ENCODE data around the gene AKAP13. TPM values are rescaled to one million over a fixed set of nuclear protein-coding genes. Genes with fewer than 3 reads are reported as not detected.

The AKAP13 gene
- total and polyA plus RNA-seq, 9 donors: 45.3 to 190 (median 98.6) TPM

GRCh38 chr15:85649372-85649771, 269.0 kb downstream of the AKAP13 start:
- DNase-seq: no peak
- WGBS, 3 donors: 36 to 43% (median 42%) methylated on average over 5 of the region's 5 CpGs
- peaks cover 3% of the 10 kb centered on the region for H3K36me3 ChIP-seq
- H3K4me1 ChIP-seq (ENCODE audit: insufficient read depth): peaks cover 4% of the 10 kb centered on the region
- no peak overlapping the region for H3K4me3 ChIP-seq
- no peaks in the 10 kb centered on the region for H3K27me3 ChIP-seq
- no peaks in the 10 kb centered on the region for H3K9me3 ChIP-seq
- H3K27ac ChIP-seq: no peak overlapping the region
- intact Hi-C loops (cut with DNase I): no loop called here
- TF ChIP-seq POLR2A (IDR thresholded peaks at IDR 0.05) (no peak), CTCF (IDR thresholded peaks at IDR 0.05) (no peak), EP300 (IDR thresholded peaks at IDR 0.05) (no peak)

DNA sequence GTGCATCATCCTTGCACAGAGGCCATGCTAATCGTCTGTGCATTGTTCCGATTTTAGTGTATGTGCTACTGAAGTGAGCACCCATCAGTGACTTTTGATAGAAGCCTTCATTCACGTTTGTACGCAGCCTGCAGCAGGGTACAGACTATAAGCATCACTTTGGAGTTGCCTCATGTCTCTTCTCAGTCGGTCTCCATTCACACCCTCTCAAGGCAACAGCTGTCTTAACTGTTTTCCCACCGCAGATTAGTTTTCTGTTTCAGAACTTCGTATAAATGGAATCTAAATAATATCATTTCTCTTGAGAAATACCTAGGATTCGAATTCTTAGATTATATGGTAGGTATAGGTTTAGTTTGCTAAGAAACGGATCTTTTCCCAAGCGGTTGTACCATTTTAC, 271.1 kb downstream of the AKAP13 start:
- H3K27ac ChIP-seq: no peak overlapping the region
- no peak overlapping the region for H3K4me3 ChIP-seq
- no peaks in the 10 kb centered on the region for H3K27me3 ChIP-seq
- WGBS, 3 donors: 77 to 86% (median 83%) methylated on average over 10 of the region's 10 CpGs
- H3K36me3 ChIP-seq: no peaks in the 10 kb centered on the region
- DNase-seq: no peak
- no peaks in the 10 kb centered on the region for H3K9me3 ChIP-seq
- intact Hi-C loops (cut with DNase I): no loop called here
- TF ChIP-seq CTCF (IDR thresholded peaks at IDR 0.05) (no peak), EP300 (IDR thresholded peaks at IDR 0.05) (no peak)
- peaks cover 4% of the 10 kb centered on the region for H3K4me1 ChIP-seq (ENCODE audit: insufficient read depth)

DNA sequence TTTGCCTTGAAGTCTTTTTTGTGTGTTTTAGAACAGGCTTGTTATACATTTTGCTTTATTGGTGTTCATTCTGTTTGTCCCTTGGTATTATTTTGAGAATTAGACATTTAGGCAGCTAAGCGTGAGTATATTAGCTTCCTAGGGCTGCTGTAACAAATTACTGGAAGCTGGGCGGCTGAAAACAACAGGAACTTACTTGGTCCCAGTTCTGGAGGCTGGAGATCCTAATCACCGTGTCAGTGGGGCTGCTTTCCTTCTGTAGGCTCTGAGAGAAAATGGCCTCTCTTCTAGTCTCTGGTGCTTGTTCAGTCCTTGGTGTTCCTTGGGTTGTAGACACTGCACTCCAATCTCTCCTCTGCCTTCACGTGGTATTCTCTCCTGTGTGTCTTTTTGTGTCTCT, 272.1 kb downstream of the AKAP13 start:
- Histone ChIP-seq H3K4me3 (no peak overlapping the region), H3K27me3 (no peaks in the 10 kb centered on the region), H3K36me3 (no peaks in the 10 kb centered on the region), H3K27ac (no peak overlapping the region), H3K9me3 (no peaks in the 10 kb centered on the region), H3K4me1 (ENCODE audit: insufficient read depth) (peaks cover 4% of the 10 kb centered on the region)
- DNase-seq: no peak
- no peak for TF ChIP-seq POLR2A (IDR thresholded peaks at IDR 0.05)
- TF ChIP-seq CTCF (IDR thresholded peaks at IDR 0.05): no peak
- 90 to 93% (median 93%) methylated on average over 4 of the region's 4 CpGs for WGBS, 3 donors
- intact Hi-C loops (cut with DNase I): no loop called here

DNA sequence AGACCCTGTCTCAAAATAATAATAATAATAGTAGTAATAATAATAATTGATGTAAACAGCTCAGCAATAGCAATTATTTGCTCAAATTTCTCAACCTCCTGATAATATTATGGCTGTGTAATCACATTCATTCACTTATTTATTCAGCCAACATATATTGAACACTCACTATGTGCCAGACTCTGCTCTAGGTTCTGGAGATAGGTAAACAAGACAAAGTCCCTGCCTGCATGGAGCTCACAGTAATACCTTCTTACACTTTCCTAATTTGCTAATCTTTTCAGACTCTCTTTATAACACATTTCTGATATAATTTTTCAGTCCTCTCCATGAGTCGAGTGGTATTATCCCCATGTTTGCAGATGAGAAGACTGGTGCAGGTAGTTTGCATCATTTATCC, 276.7 kb downstream of the AKAP13 start:
- 0 to 84% (median 42%) methylated on average over 1 of the region's 1 CpG for WGBS, 3 donors
- Histone ChIP-seq H3K36me3 (no peaks in the 10 kb centered on the region), H3K27me3 (no peaks in the 10 kb centered on the region), H3K4me3 (no peak overlapping the region), H3K9me3 (no peaks in the 10 kb centered on the region), H3K4me1 (ENCODE audit: insufficient read depth) (no peaks in the 10 kb centered on the region), H3K27ac (no peak overlapping the region)
- intact Hi-C loops (cut with DNase I): no loop called here
- DNase-seq: no peak
- TF ChIP-seq CTCF (IDR thresholded peaks at IDR 0.05): no peak
- TF ChIP-seq POLR2A (IDR thresholded peaks at IDR 0.05): no peak

GRCh38 chr15:85658816-85659215, 278.4 kb downstream of the AKAP13 start:
- WGBS, 3 donors: 91 to 93% (median 92%) methylated on average over 3 of the region's 3 CpGs
- no peak for DNase-seq
- TF ChIP-seq POLR2A (IDR thresholded peaks at IDR 0.05) (no peak), EP300 (IDR thresholded peaks at IDR 0.05) (no peak), CTCF (IDR thresholded peaks at IDR 0.05) (no peak)
- H3K36me3 ChIP-seq: no peaks in the 10 kb centered on the region
- no peaks in the 10 kb centered on the region for H3K9me3 ChIP-seq
- H3K4me1 ChIP-seq (ENCODE audit: insufficient read depth): no peaks in the 10 kb centered on the region
- H3K27me3 ChIP-seq: no peaks in the 10 kb centered on the region
- H3K4me3 ChIP-seq: no peak overlapping the region
- intact Hi-C loops (cut with DNase I): no loop called here
- H3K27ac ChIP-seq: no peak overlapping the region

All from ovary (tissue), 9 donors.